Esophagus muscularis mucosa (tissue), 4 donors: Measurements from ENCODE around the gene SERPINA10. TPM values are rescaled to one million over a fixed set of nuclear protein-coding genes. Genes with fewer than 3 reads are reported as not detected.
"Not testable (repeated sequence)": the region's sequence is repeated elsewhere in the genome, so short reads cannot be mapped to it uniquely, and the experiment has no call there.

Experiments
- DNase-seq: peaks from one replicate; pipeline ENCODE4 v3.0.0-alpha.2; 2017; ENCODE audit errors: extremely low spot score
- H3K27ac ChIP-seq, 4 donors: fragments of 200-600 bp; sonication (generic); replicated peaks in 1 of 4; 1 replicate in 3 of 4; 2 replicates in 1 of 4; pipeline ENCODE4 v1.5.1; 2016 to 2019; ENCODE audit warnings: mild to moderate bottlenecking in 1 of 4
- H3K27me3 ChIP-seq, 4 donors: fragments of 200-600 bp; sonication (generic); one replicate each; pipeline versions ENCODE4 v1.5.1 to v1.6.0; 2016 to 2019
- H3K36me3 ChIP-seq, 4 donors: fragments of 200-600 bp; sonication (generic); one replicate each; pipeline ENCODE4 v1.5.1; 2016 to 2019
- H3K4me1 ChIP-seq, 4 donors: fragments of 200-600 bp; sonication (generic); one replicate each; pipeline ENCODE4 v1.5.1; 2016 to 2019
- H3K4me3 ChIP-seq, 4 donors: fragments of 200-600 bp; sonication (generic); 1 replicate in 2 of 4; 2 replicates in 2 of 4; pipeline ENCODE4 v1.5.1; 2016 to 2019; ENCODE audit warnings: mild to moderate bottlenecking in 4 of 4, moderate library complexity in 1 of 4
- H3K9me3 ChIP-seq, 4 donors: fragments of 200-600 bp; sonication (generic); 1 replicate in 3 of 4; 2 replicates in 1 of 4; pipeline ENCODE4 v1.5.1; 2016 to 2019
- CTCF ChIP-seq, 3 experiments: fragments of 200-600 bp in 2 of 3; fragments of 450-650 bp in 1 of 3; sonication (generic) in 2 of 3; IDR thresholded peaks; one replicate each; pipeline ENCODE4 v1.5.1; 2017 to 2019; ENCODE audit warnings: antibody characterized with exemption in 3 of 3, mild to moderate bottlenecking in 2 of 3, moderate library complexity in 1 of 3
- EP300 ChIP-seq: sonication (generic); formaldehyde crosslinking; IDR thresholded peaks from one replicate; pipeline ENCODE4 v1.6.1; 2017; ENCODE audit warnings: antibody characterized with exemption
- POLR2A ChIP-seq: fragments of 450-650 bp; IDR thresholded peaks from one replicate; pipeline ENCODE4 v1.6.1; 2017; ENCODE audit warnings: antibody characterized with exemption, moderate library complexity, mild to moderate bottlenecking, low read depth
- POLR2AphosphoS5 ChIP-seq, 2 donors: sonication (generic); formaldehyde crosslinking; IDR thresholded peaks; one replicate each; pipeline ENCODE4 v1.6.1; 2017; ENCODE audit warnings: antibody characterized with exemption in 2 of 2
- whole genome bisulfite sequencing: methylation state at CpG from one replicate; pipeline ENCODE4 v1.1.5; 2018; 5-methylcytosine and 5-hydroxymethylcytosine counted together
- intact Hi-C: fragments of 100-400 bp; cut with DNase I; formaldehyde crosslinking; loops from one replicate; pipeline ENCODE4 v1.15.1; 2023
- total RNA-seq, 4 donors: library from RNA; depleted of rRNA; stranded (reverse); fragments of >200 nt; gene quantifications; one replicate each; pipeline versions ENCODE4 v1.1.0 to v1.2.1, GENCODE V29; 2016

The SERPINA10 gene
- total RNA-seq, 4 donors from 2014 or later, result not detected

- DNase-seq, result peak; percentile 87
- intact Hi-C loops, result no loop called here
- no peak overlapping the region for H3K27ac ChIP-seq
- H3K9me3 ChIP-seq, result peaks cover 0 to 17% (median 7%) of the 10 kb centered on the region in 4 donors
- no peaks in the 10 kb centered on the region for H3K4me1 ChIP-seq
- H3K4me3 ChIP-seq, result no peak overlapping the region
- peaks cover 0 to 6% (median 0%) of the 10 kb centered on the region in 4 donors for H3K27me3 ChIP-seq
- 75% methylated on average over 2 of the region's 2 CpGs for WGBS
- no peaks in the 10 kb centered on the region for H3K36me3 ChIP-seq
- TF ChIP-seq POLR2AphosphoS5 (IDR thresholded peaks at IDR 0.05), result no peak
Observed at GRCh38 chr14:94305620-94306019, 12.6 kb upstream of the SERPINA10 start.

GRCh38 chr14:94304243-94304642 lies 11.2 kb upstream of the SERPINA10 start:
- WGBS, result 86% methylated on average over 6 of the region's 6 CpGs
- intact Hi-C loops, result no loop called here
- DNase-seq, result peak; percentile 91
- peaks cover 0 to 3% (median 0%) of the 10 kb centered on the region in 4 donors for H3K27me3 ChIP-seq
- H3K27ac ChIP-seq, result no peak overlapping the region
- H3K4me3 ChIP-seq, result no peak overlapping the region
- no peaks in the 10 kb centered on the region for H3K4me1 ChIP-seq
- H3K36me3 ChIP-seq, result no peaks in the 10 kb centered on the region
- TF ChIP-seq POLR2AphosphoS5 (IDR thresholded peaks at IDR 0.05) (no peak), POLR2A (no peak), CTCF (IDR thresholded peaks at IDR 0.05) (no peak), EP300 (no peak)
- peaks cover 0 to 17% (median 7%) of the 10 kb centered on the region in 4 donors for H3K9me3 ChIP-seq

- WGBS, result 83% methylated on average over 7 of the region's 7 CpGs
Observed at GRCh38 chr14:94303111-94303510, 10.0 kb upstream of the SERPINA10 start.

GRCh38 chr14:94298130-94298529 lies 5.1 kb upstream of the SERPINA10 start:
- Histone ChIP-seq H3K4me3 (no peak overlapping the region), H3K4me1 (no peaks in the 10 kb centered on the region), H3K27me3 (peaks cover 0 to 3% (median 0%) of the 10 kb centered on the region in 4 donors), H3K9me3 (no peaks in the 10 kb centered on the region), H3K36me3 (no peaks in the 10 kb centered on the region), H3K27ac (no peak overlapping the region)
- 86% methylated on average over 9 of the region's 15 CpGs for WGBS
- intact Hi-C loops, result no loop called here
- DNase-seq, result peak; percentile 57
- TF ChIP-seq POLR2AphosphoS5 (IDR thresholded peaks at IDR 0.05), result no peak
- TF ChIP-seq POLR2A, result no peak
- no peak for TF ChIP-seq EP300
- no peak for TF ChIP-seq CTCF (IDR thresholded peaks at IDR 0.05)

More at GRCh38 chr14:94303111-94303510, 10.0 kb upstream of the SERPINA10 start:
- intact Hi-C loops, result no loop called here
- Histone ChIP-seq H3K27ac (no peak overlapping the region), H3K27me3 (no peaks in the 10 kb centered on the region), H3K4me3 (no peak overlapping the region), H3K4me1 (no peaks in the 10 kb centered on the region), H3K36me3 (no peaks in the 10 kb centered on the region), H3K9me3 (peaks cover 0 to 12% (median 5%) of the 10 kb centered on the region in 4 donors)
- TF ChIP-seq CTCF (IDR thresholded peaks at IDR 0.05) (no peak), EP300 (no peak), POLR2A (no peak), POLR2AphosphoS5 (IDR thresholded peaks at IDR 0.05) (no peak)
- peak; percentile 47 for DNase-seq

GRCh38 chr14:94296181-94296545 lies 3.1 kb upstream of the SERPINA10 start:
- 76% methylated on average over 4 of the region's 4 CpGs for WGBS
- H3K9me3 ChIP-seq, H3K4me3 ChIP-seq, H3K27me3 ChIP-seq, H3K27ac ChIP-seq, DNase-seq, H3K4me1 ChIP-seq, H3K36me3 ChIP-seq, intact Hi-C loops: not testable (repeated sequence)
